Measurements from ENCODE around the gene MCUB.
"Not testable (repeated sequence)": the region's sequence is repeated elsewhere in the genome, so short reads cannot be mapped to it uniquely, and the experiment has no call there.

MCUB gene

DNA sequence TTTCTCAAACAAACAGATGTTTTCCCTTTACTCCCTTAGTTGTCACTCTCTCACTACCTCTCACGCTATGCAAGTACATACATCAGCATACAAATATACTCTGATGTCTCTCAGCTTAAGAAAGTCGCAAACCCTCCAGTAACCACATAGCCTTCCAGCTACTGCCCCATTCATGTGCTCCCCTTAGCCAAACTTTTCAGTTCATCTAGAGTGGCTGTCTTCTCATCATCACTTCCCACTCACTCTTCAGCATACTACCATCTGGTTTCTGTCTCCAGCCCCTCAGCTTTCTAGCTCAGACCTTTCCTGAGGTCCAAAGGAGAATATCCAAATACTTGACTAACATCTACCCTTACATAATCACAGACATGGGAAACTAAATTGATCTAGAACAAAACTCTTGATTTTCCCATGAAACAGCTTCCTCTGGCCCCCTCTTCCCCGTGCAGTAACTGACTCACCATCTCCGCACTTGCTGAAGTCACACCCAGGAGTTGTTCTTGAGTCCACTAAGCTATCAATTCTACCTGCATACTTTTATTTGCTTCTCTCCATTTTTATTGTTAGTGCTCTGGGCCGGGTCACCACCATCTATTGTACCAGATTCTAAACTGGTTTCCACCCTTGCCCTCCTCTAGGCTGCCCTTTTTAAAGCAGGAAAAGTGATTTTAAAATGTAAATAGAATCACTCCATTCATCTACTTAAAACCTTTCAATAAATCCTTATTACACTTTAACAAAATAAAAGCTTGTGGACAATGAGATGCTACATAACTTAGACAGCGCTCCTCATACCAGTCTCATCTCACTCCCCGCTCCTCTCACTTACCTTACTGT is 86.0 kb downstream of the MCUB start:
- no peak for DNase-seq

- DNase-seq: peak; percentile 82
Observed at GRCh38 chr4:109648266-109648996, 88.4 kb downstream of the MCUB start.

- peak; percentile 37 for DNase-seq
Observed at GRCh38 chr4:109648997-109649575, 89.0 kb downstream of the MCUB start.

DNA sequence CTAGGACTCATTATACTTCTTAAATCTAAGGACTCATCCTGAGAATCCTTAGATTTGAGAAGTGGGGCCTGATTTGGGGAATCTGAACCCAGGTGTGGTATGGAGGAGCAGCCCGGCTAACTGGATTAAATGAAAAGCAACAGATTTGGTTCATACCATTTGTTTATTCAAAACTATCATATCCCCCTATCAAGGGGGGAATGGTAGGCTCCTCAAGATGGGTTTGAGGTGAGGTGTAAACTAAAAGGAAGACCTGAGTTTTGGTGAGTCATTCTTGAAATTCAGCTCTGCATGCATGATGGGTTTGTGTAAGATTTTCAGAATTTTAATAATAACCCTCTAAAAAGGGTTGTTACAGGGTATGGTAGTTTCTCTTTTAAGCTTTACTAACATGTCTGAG is 89.8 kb downstream of the MCUB start:
- DNase-seq: peak; percentile 55

GRCh38 chr4:109655396-109655795 is 95.3 kb downstream of the MCUB start:
- no peak for DNase-seq

DNA sequence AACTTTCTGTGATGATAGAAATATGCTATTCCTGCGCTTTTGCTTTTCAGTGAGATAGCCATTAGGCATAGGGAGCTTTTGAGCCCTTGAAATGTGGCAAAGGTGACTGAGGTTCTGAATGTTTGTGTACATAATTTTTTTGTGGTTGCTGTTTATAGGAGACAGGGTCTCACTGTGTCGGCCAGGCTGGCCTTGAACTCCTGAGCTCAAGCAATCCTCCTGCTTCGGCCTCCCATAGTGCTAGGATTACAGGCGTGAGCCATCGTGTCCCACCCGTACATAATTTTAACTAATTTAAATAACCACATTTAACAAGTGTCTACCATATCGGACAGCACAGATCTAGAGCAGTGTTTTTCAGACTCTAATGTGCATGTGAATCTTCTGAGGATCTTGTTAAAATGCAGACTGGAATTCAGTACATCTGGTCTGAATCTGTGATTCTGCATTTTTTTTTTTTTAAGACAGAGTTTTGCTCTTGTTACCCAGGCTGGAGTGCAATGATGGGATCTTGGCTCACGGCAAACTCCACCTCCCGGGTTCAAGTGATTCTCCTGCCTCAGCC is 97.9 kb downstream of the MCUB start:
- no peak for DNase-seq

GRCh38 chr4:109658871-109659410 is 98.9 kb downstream of the MCUB start:
- DNase-seq: peak; percentile 39

DNA sequence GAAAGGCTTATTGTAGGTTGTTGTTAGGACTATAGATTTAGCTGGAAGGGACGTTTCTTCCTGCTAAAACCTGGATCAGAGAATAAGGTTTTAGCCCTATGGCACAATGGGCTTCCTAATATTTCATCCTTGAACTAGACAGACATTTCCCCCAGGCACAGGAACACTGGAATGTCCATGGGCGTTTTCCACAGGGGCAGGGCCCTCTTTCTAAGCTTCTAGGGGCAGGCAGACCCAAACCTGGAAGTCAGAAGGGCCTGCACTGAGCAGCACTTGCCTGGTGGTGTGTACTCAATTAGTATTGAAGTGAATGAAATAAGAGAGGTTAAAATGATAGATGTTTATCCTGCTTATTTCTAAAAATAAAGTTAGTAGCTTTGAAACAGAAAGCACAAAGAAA is 102.1 kb downstream of the MCUB start:
- DNase-seq: no peak

DNA sequence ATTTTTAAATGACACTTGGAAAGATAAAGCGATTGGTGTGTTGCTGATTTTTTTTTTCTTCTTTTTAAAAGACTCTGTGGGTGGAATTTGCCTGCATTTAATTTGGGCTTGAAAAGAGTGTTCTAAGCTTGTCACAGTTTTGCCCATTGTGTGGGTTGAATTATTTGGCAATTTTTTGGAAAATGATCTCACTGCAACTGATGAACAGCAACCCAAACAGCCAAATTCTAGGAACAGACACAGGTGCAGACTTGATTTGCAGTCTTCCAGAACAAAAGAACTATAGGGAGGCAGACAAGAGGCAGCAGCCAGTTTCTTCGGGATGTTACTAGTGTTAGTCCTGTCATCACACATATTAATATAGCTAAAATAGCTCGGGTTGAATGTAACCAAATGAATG is 102.7 kb downstream of the MCUB start:
- DNase-seq: no peak

- DNase-seq: no peak
Observed at GRCh38 chr4:109665783-109666485, 105.9 kb downstream of the MCUB start.

GRCh38 chr4:109671350-109671749 is 111.3 kb downstream of the MCUB start:
- DNase-seq: no peak

GRCh38 chr4:109672169-109672930 is 112.3 kb downstream of the MCUB start:
- DNase-seq: no peak

DNA sequence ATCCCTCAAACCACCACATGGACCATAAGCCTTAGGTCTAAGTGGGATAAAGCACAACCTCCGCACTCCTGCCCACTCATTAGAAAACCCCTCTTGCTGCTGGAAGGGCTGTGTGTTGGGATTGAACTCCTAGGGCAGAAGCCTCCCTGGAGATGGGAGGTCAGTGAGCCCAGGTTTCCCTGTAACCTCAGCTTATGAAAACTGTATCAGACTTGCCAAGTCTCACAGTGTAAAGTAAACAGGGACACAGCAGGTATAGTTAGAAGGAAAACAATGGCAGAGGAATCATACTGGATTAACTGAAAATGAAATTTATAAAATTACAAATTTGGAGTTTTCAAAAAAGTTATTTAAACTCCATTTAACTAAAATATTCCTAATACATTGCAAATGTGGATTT is 113.3 kb downstream of the MCUB start:
- DNase-seq: no peak

DNA sequence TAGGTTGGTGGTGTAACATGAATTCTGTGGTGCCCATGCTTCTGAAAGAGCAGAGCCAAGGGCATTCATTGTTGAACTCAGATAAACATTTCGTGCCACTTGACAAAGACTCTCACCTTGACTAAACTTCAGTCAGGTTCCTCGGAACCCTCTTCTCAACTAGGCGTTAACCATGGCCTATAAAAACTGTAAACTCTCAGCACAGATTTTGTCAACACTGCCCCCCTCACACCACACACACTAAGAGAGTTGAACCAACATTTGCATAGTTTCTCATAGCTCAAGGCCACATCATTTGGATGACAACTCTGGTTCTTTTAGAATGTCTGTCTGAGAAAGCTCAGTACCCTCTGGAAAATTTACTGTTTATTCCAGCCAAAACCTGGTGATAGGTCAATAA is 115.1 kb downstream of the MCUB start:
- no peak for DNase-seq

DNA sequence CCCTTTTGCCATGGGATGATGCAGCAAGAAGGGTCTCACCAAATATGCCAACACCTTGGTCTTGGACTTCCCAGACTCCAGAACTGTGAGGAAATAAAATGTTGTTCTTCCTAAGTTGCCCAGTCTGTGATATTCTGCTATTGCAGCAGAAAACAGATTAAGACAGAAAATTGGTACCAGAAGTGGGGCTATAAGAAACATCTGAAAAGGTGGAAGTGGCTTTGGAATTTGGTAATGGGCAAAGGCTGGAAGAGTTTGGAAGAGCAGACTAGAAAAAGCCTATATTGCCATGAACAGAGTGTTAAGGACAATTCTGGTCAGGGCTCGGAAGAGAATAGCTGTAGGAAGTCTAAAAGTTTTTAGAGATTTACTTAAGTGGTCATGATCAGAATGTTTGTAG is 115.8 kb downstream of the MCUB start:
- no peak for DNase-seq

DNA sequence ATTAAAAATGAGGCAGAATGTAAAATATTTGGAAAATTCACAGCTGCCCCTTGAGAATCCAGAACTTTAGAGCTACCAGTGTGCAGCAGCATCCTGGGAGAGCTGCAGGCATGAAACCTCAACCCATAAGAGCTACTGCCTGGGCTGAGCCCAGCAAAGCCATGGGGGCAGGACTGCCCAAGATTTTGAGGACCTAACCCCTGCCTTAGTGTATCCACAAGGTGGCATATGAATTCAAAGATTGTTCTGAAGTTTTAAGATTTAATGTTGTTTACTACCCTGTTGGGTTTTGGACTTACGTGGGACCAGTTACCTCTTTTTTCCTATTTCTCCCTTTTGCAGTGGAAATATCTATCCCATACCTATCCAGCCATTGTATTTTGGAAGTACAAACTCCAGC is 116.8 kb downstream of the MCUB start:
- no peak for DNase-seq

DNA sequence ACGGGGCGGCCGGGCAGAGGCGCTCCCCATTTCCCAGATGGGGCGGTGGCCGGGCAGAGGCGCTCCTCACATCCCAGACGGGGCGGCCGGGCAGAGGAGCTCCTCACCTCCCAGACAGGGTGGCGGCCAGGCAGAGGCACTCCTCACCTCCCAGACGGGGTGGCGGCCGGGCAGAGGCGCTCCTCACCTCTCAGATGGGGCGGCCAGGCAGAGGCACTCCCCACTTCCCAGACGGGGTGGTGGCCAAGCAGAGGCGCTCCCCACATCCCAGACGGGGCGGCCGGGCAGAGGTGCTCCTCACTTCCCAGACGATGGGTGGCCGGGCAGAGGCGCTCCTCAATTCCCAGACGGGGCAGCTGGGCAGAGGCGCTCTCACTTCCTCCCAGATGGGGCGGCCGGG is 118.4 kb downstream of the MCUB start:
- not testable (repeated sequence) for DNase-seq

DNA sequence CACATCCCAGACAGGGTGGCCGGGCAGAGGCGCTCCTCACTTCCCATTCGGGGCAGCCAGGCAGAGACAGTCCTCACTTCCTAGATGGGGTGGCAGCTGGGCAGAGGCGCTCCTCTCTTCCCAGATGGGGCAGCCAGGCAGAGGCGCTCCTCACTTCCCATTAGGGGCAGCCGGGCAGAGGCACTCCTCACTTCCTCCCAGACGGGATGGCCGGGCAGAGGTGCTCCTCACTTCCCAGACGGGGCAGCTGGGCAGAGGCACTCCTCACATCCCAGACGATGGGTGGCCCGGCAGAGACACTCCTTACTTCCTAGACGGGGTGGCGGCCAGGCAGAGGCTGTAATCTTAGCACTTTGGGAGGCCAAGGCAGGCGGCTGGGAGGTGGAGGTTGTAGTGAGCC is 118.9 kb downstream of the MCUB start:
- DNase-seq: not testable (repeated sequence)

- DNase-seq: no peak
Observed at GRCh38 chr4:109682875-109683274, 122.8 kb downstream of the MCUB start.

- no peak for DNase-seq
Observed at GRCh38 chr4:109683621-109684253, 123.7 kb downstream of the MCUB start.

- no peak for DNase-seq
Observed at GRCh38 chr4:109684727-109685126, 124.7 kb downstream of the MCUB start.
